ENCODE measurements around the gene GUCY1B1. TPM values are rescaled to one million over a fixed set of nuclear protein-coding genes. Genes with fewer than 3 reads are reported as not detected.

GUCY1B1 gene
- not detected in 2 replicates for total RNA-seq (2011; cell fraction: chromatin; rRNA removed; ENCODE audit: low replicate concordance)
- not detected in 2 replicates for total RNA-seq (2011; cell fraction: nucleolus; rRNA removed)
- total RNA-seq (2011; cell fraction: nucleoplasm; rRNA removed): not detected in 2 replicates
- total RNA-seq (2014; rRNA removed): not detected in 2 replicates
- not detected in 2 replicates for total RNA-seq (2014; rRNA removed; fragmentation: Illumina TruSeq; extraction: Trizol)
- not detected in 2 replicates for total RNA-seq (2015; rRNA removed; fragmentation: Illumina TruSeq; extraction: Trizol)
- total RNA-seq (2021): 0.11 TPM in 1 of 2 replicates, not detected in the other
- not detected in 2 replicates for polyA plus RNA-seq (2011; rRNA removed)
- polyA plus RNA-seq (2011; cell fraction: cytosol; rRNA removed): not detected in 2 replicates
- polyA plus RNA-seq (2011; cell fraction: nucleus; rRNA removed): not detected in 2 replicates
- polyA plus RNA-seq (2012): 0.03 TPM in 1 of 2 replicates, not detected in the other
- not detected in 2 replicates for polyA plus RNA-seq (2014; fragmentation: Illumina TruSeq; extraction: Trizol)
- not detected for polyA plus RNA-seq (2014; fragmentation: Nextera tagmentation; extraction: Ambion mirVana)
- not detected in 2 replicates for polyA plus RNA-seq (2014; rRNA removed)
- not detected in 2 replicates for polyA minus RNA-seq (2011; rRNA and poly(A)+ RNA removed)
- polyA minus RNA-seq (2011; cell fraction: cytosol; rRNA and poly(A)+ RNA removed): not detected in 2 replicates
- not detected in 2 replicates for polyA minus RNA-seq (2011; cell fraction: nucleus; rRNA and poly(A)+ RNA removed)
- Bru-seq, nascent RNA: percentile 2 among the genes with signal in this experiment
- percentile 4 among the genes with signal in this experiment for BruChase-seq, experiment 1, labeled RNA remaining after a 2-hour chase
- not detected for BruChase-seq, experiment 2, labeled RNA remaining after a 6-hour chase
- long read RNA-seq, experiment 1: 0 reads
- long read RNA-seq, experiment 2: 0 reads
- long read RNA-seq, experiment 3: 0 reads

DNA sequence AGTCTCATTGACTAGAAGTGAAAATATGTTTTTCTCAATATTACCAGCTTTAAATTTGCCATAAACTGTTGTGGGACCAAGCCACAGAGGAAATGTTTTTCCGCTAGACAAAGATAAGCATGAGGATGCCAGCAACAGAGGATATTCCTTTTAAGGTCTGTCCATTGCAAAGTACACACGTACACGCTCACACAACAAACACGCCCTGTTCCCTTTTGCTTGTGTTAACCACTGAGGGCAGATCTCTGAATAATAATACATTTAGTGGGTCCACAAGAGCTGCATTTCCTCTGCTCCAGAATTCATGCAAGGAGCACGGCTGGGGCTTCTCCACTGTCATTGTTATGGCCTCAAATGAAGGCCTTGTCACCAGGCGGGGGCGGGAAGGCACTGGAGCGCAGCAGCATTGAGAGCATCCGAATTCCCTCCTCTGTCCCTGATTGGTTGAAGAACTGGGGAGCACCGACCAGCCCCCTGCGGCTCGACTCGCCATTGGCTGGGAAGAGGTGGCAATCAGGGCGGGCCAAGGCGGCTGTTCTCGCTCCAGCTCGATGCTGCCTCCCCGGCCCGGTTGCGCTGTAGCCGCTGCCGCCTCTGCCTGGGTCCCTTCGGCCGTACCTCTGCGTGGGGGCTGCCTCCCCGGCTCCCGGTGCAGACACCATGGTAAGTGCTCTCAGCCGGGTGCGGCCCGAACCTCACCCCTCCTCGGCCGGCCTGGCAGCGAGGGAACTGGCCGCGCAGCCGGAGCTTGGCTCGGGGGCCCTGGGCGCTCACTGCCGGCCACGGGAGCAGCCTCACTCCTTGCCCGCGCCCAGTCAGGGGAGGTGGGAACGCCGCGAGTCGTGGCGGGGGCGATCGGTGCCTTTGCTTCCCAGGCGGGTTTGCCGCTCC, at the start of gene GUCY1B1:
Gene GUCY1B1, plus strand, starts transcription at position 541 of the 891 bp plus-strand sequence. Its CDS starts 120 bp downstream, at position 661.
- Histone ChIP-seq H3K79me2 (ENCODE audit: control insufficient read depth, insufficient read depth, low read length) (no peaks in the 10 kb centered on the region), H3K4me1 (replicated peaks in 1 of 2; ENCODE audit: control insufficient read depth in 2 of 2, insufficient read depth in 2 of 2, low read length in 2 of 2) (0 out of 5 replicates have a peak, but pooled peaks cover 0 to 3% of the 10 kb centered on the region in 2 experiments), H3K4me3 (no peak within 1 kb of the TSS), H3K4me2 (ENCODE audit: insufficient read depth, low read length) (no peak within 1 kb of the TSS), H3K9me3 (replicated peaks; ENCODE audit: control insufficient read depth, insufficient read depth, low read depth, low read length) (no peaks in the 10 kb centered on the region), H4K20me1 (replicated peaks; ENCODE audit: control insufficient read depth, insufficient read depth, low read length) (no peaks in the 10 kb centered on the region), H2AFZ (ENCODE audit: low read depth, low read length) (no peak within 1 kb of the TSS), H3K27me3 (ENCODE audit: control insufficient read depth in 2 of 2, insufficient read depth in 2 of 2, low read length in 2 of 2) (no peaks in the 10 kb centered on the region), H3K9ac (ENCODE audit: insufficient read depth in 1 of 2, low read depth in 2 of 2, low read length in 2 of 2) (no peak within 1 kb of the TSS), H3K27ac (ENCODE audit: extremely low read depth, low read depth, low read length) (no peak within 1 kb of the TSS), H3K9me1 (ENCODE audit: control insufficient read depth, insufficient read depth, low read length) (no peaks in the 10 kb centered on the region), H3K36me3 (ENCODE audit: control insufficient read depth, insufficient read depth, low read length) (no peaks in the 10 kb centered on the region)
- in situ Hi-C loops (cut with MboI) (no loop called here), intact Hi-C loops (cut with micrococcal nuclease) (no loop called here)
- 3% methylated on average over 17 of the region's 51 CpGs for WGBS (ENCODE audit: insufficient coverage, low coverage, missing lambda C conversion rate)
- FAIRE-seq (no peak), ATAC-seq (peak; percentile 61), DNase-seq (ENCODE audit: extremely low read depth in 1 of 4, low spot score in 3 of 4) (peak; percentile 28 to 43 (median 40))
- ChIA-PET CTCF (ENCODE audit: low intra/inter-chr PET ratio) (no interaction called here), POLR2A (no interaction called here)
- no TSS peak for BruUV-seq (replicated peaks)
- TF ChIP-seq, protein P1, sequence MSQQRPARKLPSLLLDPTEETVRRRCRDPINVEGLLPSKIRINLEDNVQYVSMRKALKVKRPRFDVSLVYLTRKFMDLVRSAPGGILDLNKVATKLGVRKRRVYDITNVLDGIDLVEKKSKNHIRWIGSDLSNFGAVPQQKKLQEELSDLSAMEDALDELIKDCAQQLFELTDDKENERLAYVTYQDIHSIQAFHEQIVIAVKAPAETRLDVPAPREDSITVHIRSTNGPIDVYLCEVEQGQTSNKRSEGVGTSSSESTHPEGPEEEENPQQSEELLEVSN (IDR thresholded peaks at IDR 0.05; ENCODE audit: borderline replicate concordance in 1 of 2, extremely low read depth in 1 of 2, insufficient read depth in 1 of 2, insufficient read length in 1 of 2, low read depth in 1 of 2, low read length in 1 of 2, poor library complexity in 1 of 2, severe bottlenecking in 1 of 2): peak in 1 of 2 experiments; percentile 34
- TF ChIP-seq, protein P2, sequence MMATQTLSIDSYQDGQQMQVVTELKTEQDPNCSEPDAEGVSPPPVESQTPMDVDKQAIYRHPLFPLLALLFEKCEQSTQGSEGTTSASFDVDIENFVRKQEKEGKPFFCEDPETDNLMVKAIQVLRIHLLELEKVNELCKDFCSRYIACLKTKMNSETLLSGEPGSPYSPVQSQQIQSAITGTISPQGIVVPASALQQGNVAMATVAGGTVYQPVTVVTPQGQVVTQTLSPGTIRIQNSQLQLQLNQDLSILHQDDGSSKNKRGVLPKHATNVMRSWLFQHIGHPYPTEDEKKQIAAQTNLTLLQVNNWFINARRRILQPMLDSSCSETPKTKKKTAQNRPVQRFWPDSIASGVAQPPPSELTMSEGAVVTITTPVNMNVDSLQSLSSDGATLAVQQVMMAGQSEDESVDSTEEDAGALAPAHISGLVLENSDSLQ (IDR thresholded peaks at IDR 0.05): peak; percentile 38; the same call in 1 of the 2 replicates
- TF ChIP-seq NFYB (IDR thresholded peaks at IDR 0.05; ENCODE audit: extremely low read depth, insufficient read length) (peak; percentile 24), ZNF3 (CRISPR knock-in tag; IDR thresholded peaks at IDR 0.05) (no peak)
